K562 (cell line): Measurements from ENCODE around the gene MRPL27. TPM values are rescaled to one million over a fixed set of nuclear protein-coding genes. Genes with fewer than 3 reads are reported as not detected.
A peak's percentile ranks its signal among the peaks of the same experiment; 100 is the strongest.

ENCODE experiments used
- CTCF ChIP-seq, 3 experiments: IDR thresholded peaks in 2 of 3; conservative IDR thresholded peaks in 1 of 3; 2 replicates each; pipeline ENCODE4 v1.5.1; 2011 to 2012; ENCODE audit warnings: low read length in 3 of 3, mild to moderate bottlenecking in 3 of 3, control low read depth in 2 of 3, improper control_type of control experiment in 1 of 3, inconsistent platforms in 1 of 3, low read depth in 1 of 3, mixed read lengths in 1 of 3, moderate library complexity in 1 of 3; ENCODE audit not compliant: insufficient read depth in 2 of 3
- GTF2A2 ChIP-seq: IDR thresholded peaks from 2 replicates; pipeline ENCODE4 v1.6.1; 2016; ENCODE audit warnings: mild to moderate bottlenecking, missing genetic modification characterization, missing compliant biosample characterization
- KDM4B ChIP-seq, 2 experiments: fragments of 450-650 bp in 1 of 2; sonication (generic) in 1 of 2; IDR thresholded peaks; 2 replicates each; pipeline ENCODE4 v1.6.1; 2016 to 2017; ENCODE audit warnings: borderline replicate concordance in 2 of 2, antibody characterized with exemption in 1 of 2, low read depth in 1 of 2, mild to moderate bottlenecking in 1 of 2
- NCOA4 ChIP-seq: fragments of 450-650 bp; IDR thresholded peaks from 2 replicates; pipeline ENCODE4 v1.6.1; 2018; ENCODE audit warnings: mild to moderate bottlenecking; ENCODE audit not compliant: partially characterized antibody
- NEUROD1 ChIP-seq: fragments of 150-350 bp; IDR thresholded peaks from 2 replicates; pipeline ENCODE4 v1.6.1; 2014; ENCODE audit warnings: borderline replicate concordance, low read length, low read depth; ENCODE audit not compliant: partially characterized antibody
- NFE2 ChIP-seq: IDR thresholded peaks from 2 replicates; pipeline ENCODE4 v1.6.1; 2014; ENCODE audit warnings: antibody characterized with exemption, low read depth
- RBBP5 ChIP-seq: fragments of 200-600 bp; sonication (generic); IDR thresholded peaks from 2 replicates; pipeline ENCODE4 v1.6.1; 2012; ENCODE audit warnings: borderline replicate concordance, mild to moderate bottlenecking, low read length, control low read depth, inconsistent platforms; ENCODE audit not compliant: insufficient read depth, poor library complexity, severe bottlenecking
- SIN3A ChIP-seq, 2 experiments: fragments of 150-350 bp in 1 of 2; IDR thresholded peaks; 2 replicates each; pipeline ENCODE4 v1.6.1; 2011 to 2016; ENCODE audit warnings: borderline replicate concordance in 2 of 2, low read depth in 2 of 2, low read length in 2 of 2, mild to moderate bottlenecking in 2 of 2, moderate library complexity in 2 of 2; ENCODE audit not compliant: control insufficient read depth in 1 of 2
- SUPT5H ChIP-seq: fragments of 450-650 bp; IDR thresholded peaks from 2 replicates; pipeline ENCODE4 v1.6.1; 2016
- TAF15 ChIP-seq: fragments of 200-400 bp; formaldehyde crosslinking; IDR thresholded peaks from 2 replicates; pipeline ENCODE4 v1.6.1; 2017; ENCODE audit warnings: mild to moderate bottlenecking, low read depth, low read length, moderate library complexity
- TOE1 ChIP-seq, 2 experiments: fragments of 450-650 bp in 1 of 2; sonication (generic) in 1 of 2; formaldehyde crosslinking in 1 of 2; IDR thresholded peaks; 2 replicates each; pipeline versions ENCODE4 v1.7.1 to v1.8.0; 2016 to 2022; ENCODE audit warnings: borderline replicate concordance in 2 of 2, mild to moderate bottlenecking in 2 of 2, antibody characterized with exemption in 1 of 2, inconsistent platforms in 1 of 2, low read depth in 1 of 2, missing genetic modification reagents in 1 of 2, moderate library complexity in 1 of 2
- ZFP1 ChIP-seq: fragments of 450-650 bp; formaldehyde crosslinking; IDR thresholded peaks from 2 replicates; pipeline ENCODE4 v1.4.0; 2020; ENCODE audit warnings: mild to moderate bottlenecking, mixed read lengths
- ZHX1 ChIP-seq: fragments of 150-350 bp; conservative IDR thresholded peaks from 2 replicates; pipeline ENCODE4 v1.6.1; 2014; ENCODE audit warnings: low read length
- polyA plus RNA-seq, 8 experiments: library from polyadenylated mRNA; depleted of rRNA in 4 of 8; stranded (reverse) in 5 of 8; unstranded in 3 of 8; fragments of >200 nt; fragmentation: Nextera tagmentation in 2 of 8; fragmentation: Illumina TruSeq in 1 of 8; extraction: Ambion mirVana in 2 of 8; extraction: Trizol in 1 of 8; gene quantifications; 2 replicates each; pipeline versions ENCODE4 v1.2.1 to v1.2.3, GENCODE V29; 2011 to 2014; ENCODE audit warnings: inconsistent platforms in 1 of 8, missing spikeins in 1 of 8
- total RNA-seq, 7 experiments: library from RNA; depleted of rRNA in 6 of 7; stranded (reverse); fragments of >200 nt in 6 of 7; fragmentation: Illumina TruSeq in 2 of 7; extraction: Trizol in 2 of 7; gene quantifications; 2 replicates each; pipeline versions ENCODE4 v1.2.1 to v1.2.3, GENCODE V29; 2011 to 2021; ENCODE audit warnings: low replicate concordance in 1 of 7
- TF ChIP-seq, protein P1 (sequence below): fragments of 250-450 bp; sonication (Bioruptor Pico); IDR thresholded peaks from 2 replicates; pipeline ENCODE4 v1.8.0; 2022; ENCODE audit warnings: moderate library complexity, mild to moderate bottlenecking, inconsistent platforms
- TF ChIP-seq, protein P2 (sequence below), 2 experiments: IDR thresholded peaks; 2 replicates each; pipeline ENCODE4 v1.6.1; 2012; ENCODE audit warnings: improper control_type of control experiment in 2 of 2, low read depth in 2 of 2, low read length in 2 of 2, borderline replicate concordance in 1 of 2

The MRPL27 gene
- total and polyA plus RNA-seq, 9 of the 15 experiments (the other 6 are each of a cell fraction or from before 2014, with no cell fraction given) = 96.3 to 401 (median 142) TPM

DNA sequence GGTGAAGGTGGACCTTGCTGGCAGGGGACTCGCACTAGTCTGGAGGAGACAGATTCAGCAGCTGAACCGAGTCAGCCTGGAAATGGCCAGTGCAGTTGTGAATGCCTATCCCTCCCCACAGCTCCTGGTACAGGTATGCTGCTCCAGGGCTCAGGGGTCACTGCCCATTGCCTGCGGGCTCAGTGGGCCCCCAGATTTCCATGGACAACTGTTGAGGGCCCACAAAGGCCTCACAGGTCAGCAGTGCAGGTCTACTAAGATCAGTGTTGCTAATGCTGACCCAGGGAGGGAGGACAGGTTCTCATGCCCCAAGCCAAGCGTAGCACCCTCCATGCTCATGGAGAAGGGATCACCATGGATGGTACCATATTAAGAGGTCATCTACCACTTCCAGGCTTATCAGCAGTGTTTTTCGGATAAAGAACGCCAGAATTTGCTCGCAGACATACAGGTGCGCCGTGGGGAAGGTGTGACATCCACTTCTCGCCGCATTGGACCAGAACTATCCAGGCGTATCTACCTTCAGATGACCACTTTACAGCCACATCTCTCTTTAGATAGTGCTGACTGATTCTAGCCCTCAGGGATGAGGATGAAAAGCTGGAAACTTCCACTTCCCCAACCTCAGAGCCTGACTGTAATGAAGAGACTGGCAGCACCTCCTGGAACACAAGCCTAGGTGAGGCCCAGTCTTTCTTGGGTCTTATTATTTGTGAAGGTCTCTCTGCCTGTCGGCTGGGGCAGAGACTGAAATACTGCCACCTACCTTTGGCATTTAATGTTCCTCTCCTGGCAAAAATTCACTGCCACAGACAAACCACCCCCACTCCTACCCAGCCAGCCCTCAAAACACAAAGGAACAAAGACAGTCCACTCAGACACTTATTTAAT lies 7.6 kb upstream of the MRPL27 start (continued):
- TF ChIP-seq ZFP1 (CRISPR knock-in tag) (no peak), KDM4B (IDR thresholded peaks at IDR 0.05; ENCODE audit: borderline replicate concordance in 2 of 2, low read depth in 1 of 2) (no peak), ZHX1 (no peak), CTCF (IDR thresholded peaks at IDR 0.05 in 2 of 3, conservative IDR thresholded peaks at IDR 0.05 in 1 of 3; ENCODE audit: insufficient read depth in 2 of 3, low read depth in 1 of 3, low read length in 3 of 3) (peak in 2 of 3 experiments; percentile 17 to 24; a peak in 1 of 6 replicates), RBBP5 (no peak), TOE1 (IDR thresholded peaks at IDR 0.05; ENCODE audit: borderline replicate concordance) (no peak), TOE1 (CRISPR knock-in tag; IDR thresholded peaks at IDR 0.05; ENCODE audit: borderline replicate concordance, low read depth) (no peak), NCOA4 (no peak), NEUROD1 (no peak), SUPT5H (peak; percentile 72), TAF15 (no peak), GTF2A2 (no peak), SIN3A (IDR thresholded peaks at IDR 0.05; ENCODE audit: borderline replicate concordance in 2 of 2, control insufficient read depth in 1 of 2, low read depth in 2 of 2, low read length in 2 of 2) (peak in 1 of 2 experiments; percentile 27; a peak in 1 of 4 replicates), NFE2 (no peak)
- TF ChIP-seq, protein P1, sequence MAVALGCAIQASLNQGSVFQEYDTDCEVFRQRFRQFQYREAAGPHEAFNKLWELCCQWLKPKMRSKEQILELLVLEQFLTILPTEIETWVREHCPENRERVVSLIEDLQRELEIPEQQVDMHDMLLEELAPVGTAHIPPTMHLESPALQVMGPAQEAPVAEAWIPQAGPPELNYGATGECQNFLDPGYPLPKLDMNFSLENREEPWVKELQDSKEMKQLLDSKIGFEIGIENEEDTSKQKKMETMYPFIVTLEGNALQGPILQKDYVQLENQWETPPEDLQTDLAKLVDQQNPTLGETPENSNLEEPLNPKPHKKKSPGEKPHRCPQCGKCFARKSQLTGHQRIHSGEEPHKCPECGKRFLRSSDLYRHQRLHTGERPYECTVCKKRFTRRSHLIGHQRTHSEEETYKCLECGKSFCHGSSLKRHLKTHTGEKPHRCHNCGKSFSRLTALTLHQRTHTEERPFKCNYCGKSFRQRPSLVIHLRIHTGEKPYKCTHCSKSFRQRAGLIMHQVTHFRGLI = no peak
- TF ChIP-seq, protein P2, sequence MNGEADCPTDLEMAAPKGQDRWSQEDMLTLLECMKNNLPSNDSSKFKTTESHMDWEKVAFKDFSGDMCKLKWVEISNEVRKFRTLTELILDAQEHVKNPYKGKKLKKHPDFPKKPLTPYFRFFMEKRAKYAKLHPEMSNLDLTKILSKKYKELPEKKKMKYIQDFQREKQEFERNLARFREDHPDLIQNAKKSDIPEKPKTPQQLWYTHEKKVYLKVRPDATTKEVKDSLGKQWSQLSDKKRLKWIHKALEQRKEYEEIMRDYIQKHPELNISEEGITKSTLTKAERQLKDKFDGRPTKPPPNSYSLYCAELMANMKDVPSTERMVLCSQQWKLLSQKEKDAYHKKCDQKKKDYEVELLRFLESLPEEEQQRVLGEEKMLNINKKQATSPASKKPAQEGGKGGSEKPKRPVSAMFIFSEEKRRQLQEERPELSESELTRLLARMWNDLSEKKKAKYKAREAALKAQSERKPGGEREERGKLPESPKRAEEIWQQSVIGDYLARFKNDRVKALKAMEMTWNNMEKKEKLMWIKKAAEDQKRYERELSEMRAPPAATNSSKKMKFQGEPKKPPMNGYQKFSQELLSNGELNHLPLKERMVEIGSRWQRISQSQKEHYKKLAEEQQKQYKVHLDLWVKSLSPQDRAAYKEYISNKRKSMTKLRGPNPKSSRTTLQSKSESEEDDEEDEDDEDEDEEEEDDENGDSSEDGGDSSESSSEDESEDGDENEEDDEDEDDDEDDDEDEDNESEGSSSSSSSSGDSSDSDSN (IDR thresholded peaks at IDR 0.05; ENCODE audit: borderline replicate concordance in 1 of 2, low read depth in 2 of 2, low read length in 2 of 2) = no peak
